AML-193 (cell line): ENCODE results near the gene LPAR3.
"Not testable (repeated sequence)": the region's sequence is repeated elsewhere in the genome, so short reads cannot be mapped to it uniquely, and the experiment has no call there.

ENCODE experiments used
- DNase-seq, 2 experiments: peaks; one replicate each; lab custom pipeline; 2025; lab: John Stamatoyannopoulos, UW

The LPAR3 gene

GRCh38 chr1:84892705-84893618 is at the start of gene LPAR3:
Gene LPAR3 (minus strand): TSS chr1:84893206. CDS start chr1:84866120, 27,086 bp downstream.
- DNase-seq, result no peak

- DNase-seq, result no peak
Observed at GRCh38 chr1:84941843-84942242, 48.8 kb upstream of the LPAR3 start.

DNA sequence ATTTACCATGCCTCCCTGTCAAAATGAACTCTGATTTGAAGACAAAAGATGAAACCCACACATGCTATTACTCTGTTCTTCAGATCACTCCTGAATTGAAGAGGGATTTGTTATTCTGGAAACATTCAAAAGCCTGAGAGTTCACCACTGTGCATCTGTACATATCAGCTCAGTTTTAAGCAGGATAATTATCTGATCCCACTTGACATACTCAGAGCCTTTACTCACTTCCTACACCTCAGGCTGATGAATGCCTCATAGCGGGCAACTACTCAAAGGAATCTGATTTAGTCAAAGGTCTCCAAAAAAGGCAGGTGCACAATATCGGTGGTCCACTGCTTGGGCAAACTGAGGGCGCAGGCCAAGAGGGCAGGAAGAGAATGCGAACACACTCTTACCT is 47.5 kb upstream of the LPAR3 start:
- DNase-seq, result no peak

DNA sequence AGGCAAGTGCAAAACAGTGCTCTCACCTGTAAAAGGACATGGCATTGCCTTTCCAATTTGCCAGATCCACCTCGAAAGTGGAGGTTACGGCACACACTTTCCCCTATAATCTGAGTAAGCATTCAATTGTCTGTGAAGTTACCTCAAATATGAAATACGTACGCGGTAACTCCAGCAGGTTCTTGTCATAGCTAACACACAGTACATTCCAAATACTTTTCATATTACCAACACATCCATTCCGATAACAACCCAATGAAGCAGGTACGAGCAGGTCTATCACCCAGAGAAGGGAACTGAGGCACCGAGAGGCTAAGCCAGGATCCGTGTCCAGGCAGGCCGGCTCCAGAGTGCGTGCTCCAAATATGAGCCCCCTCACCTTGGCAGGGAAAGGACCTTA is 46.8 kb upstream of the LPAR3 start:
- no peak for DNase-seq

DNA sequence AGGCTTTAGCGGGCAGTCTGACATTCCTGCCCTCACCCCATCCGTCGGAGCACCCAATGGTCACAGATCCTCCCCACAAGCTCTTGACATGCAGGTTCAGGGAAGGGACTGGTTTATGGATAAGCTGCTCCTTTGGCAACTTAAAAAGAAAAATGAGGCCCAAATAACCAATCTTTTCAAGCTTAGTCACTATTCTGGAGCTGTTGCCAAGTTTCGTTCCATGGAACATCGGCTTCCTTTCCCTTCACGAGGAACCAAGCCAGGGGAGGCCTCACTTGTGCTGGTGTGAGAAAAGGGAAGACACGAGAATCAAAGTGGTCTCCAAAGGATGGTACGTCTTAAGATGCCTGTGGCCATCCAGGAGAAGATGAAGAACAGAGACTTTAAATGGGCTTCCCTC is 46.1 kb upstream of the LPAR3 start:
- DNase-seq, result no peak

GRCh38 chr1:84936116-84936810 is 43.3 kb upstream of the LPAR3 start:
- peak; percentile 54 to 58 for DNase-seq

DNA sequence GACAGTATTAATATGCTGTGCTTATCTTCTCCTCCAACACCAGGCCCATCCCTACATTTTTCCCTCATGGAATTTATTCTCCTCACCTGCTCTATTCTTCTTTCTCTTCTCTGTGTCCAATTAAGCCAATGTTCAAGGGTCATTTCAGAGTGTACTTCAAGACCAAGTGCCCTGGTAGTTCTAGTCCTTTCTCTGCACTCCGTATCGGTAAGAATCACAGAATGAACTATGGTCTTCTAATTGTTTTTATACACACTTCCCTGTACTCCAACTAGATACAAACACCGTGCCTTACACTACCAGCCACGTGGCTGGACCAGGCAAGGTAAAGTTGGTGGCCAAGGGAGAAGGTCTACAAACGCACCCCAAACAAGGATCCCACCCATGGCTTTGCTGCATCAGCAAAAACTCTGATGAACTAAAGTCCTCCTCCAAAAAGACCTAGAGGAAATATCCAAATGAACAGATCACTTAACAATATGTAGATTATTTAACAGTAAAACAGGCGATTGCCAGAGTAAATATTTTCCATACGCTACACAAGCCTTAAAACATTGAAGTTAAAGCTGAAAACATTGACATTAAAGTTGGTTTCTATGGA is 40.1 kb upstream of the LPAR3 start:
- no peak for DNase-seq

- DNase-seq, result no peak
Observed at GRCh38 chr1:84930831-84931230, 37.8 kb upstream of the LPAR3 start.

DNA sequence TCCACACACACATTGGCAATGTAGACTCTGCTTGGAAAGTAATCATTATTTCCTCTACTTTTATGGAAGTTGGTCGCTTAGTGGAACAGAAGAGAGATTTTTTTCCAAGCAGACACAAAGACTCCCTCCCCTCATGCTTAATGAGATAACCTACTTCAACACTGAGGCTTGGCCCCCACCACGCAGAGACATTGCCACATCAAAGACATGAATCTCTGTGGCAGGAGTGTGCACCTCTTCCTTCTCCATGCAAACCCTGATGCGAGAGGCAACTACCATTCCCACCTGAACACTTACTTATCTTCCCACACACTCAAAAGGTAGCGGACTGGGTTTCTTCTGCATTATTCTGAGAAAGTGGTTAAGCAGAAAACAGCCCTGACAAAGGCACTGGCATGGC is 37.3 kb upstream of the LPAR3 start:
- DNase-seq, result no peak

DNA sequence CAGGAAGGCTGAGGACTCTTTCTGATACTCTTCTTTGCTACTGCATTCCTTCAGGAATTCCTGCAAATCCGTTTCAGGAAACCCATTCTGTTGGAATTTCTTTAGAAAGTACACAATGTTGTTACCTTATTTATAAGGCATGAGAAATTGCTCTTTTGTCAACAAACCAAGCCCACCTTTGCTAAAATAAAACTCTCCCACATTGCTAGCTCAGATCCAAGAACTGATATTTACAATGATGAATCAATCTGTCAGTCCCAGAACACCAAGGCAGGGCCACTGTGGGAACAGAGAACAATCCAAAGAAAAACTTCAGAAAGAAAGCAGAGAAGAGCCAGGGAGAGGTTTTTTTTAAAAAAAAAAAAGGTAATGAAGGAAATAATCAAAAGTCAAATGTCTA is 36.6 kb upstream of the LPAR3 start:
- no peak for DNase-seq

DNA sequence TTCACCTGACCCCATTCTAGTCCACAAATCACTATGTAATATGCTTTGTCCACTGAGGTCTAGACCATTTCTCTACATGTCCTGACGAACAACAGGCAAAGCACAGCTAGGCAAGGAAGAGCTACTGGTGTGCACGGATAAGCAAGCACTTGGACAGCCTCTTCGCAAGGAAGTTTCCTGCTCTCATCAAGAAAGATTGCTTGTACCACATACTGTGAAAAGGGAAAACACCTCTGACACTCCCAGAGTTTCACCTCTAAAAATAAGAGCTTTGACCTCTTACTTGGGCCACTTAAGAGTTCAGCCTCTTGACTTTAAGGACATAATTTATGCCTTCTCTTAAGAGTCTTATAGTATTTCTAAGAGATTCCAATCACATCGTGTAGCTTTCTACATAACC is 36.0 kb upstream of the LPAR3 start:
- DNase-seq, result no peak

GRCh38 chr1:84923317-84923716 is 30.3 kb upstream of the LPAR3 start:
- no peak for DNase-seq

DNA sequence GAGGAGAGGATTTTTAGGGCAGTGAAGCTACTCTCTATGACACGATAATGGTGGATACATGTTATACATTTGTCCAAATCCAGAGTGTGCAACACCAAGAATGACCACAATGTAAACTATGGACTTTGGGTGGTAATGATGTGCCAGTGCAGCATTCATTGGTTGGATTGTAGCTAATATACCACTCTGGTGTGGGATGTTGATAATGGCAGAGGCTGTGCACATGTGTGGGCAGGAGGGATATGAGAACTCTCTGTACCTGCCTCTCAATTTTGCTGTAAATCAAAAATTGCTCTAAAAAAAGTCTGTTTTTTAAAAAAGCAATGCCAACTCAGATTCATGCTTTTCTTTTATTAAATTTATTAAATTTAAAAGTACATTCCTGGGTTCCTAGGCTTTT is 27.2 kb upstream of the LPAR3 start:
- no peak for DNase-seq

DNA sequence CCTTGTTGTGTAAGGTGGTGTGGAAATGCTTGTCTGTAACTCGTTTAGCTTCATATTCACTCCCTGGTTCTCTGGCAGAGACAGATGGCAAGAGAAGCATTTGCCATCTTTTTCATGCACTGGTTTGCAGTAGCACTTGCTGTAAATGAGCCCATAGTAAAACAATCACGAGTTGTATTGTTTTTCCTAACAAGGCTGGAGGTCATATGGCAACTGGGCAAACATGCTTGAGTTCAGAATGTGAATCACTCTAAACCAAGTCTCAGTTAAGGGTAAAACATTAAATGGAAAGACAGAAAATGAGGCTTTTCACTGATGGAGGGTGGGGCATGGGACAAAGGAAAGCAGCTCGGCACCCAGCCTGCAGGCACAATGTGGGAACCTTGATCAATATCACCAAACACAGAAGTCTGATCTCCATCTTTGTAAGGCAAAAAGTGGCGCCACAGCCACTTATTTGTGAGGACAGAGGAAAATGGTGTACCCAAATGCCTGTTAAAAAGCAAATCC is 26.5 kb upstream of the LPAR3 start:
- DNase-seq, result no peak

DNA sequence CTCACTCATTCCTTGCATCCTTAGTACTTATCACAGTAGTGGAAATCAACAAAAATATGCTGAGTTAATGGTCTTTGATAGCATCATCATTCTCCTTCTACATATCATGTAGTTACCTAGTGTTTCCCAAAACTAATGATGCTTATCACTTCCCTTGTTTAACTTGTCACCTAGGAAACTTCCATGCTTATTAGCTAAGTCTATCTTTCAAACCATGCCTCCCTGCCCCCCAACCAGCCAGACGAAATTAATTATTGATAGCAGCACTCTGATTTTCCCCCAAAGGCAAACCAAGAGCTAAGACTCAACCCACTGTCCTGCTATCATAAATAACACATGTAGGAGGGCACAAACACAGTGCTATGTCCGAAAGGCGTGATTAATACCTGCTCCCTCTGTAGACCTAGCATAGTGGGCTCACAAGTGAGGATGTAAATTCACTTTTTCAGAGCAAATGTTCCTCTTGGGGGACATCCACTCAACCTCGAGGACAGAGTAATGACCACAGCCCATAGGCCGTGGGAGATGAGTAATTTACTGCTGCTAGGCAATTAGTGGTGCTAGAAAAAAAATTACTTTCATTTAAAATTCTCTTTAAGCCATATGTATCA is 25.8 kb upstream of the LPAR3 start:
- no peak for DNase-seq

DNA sequence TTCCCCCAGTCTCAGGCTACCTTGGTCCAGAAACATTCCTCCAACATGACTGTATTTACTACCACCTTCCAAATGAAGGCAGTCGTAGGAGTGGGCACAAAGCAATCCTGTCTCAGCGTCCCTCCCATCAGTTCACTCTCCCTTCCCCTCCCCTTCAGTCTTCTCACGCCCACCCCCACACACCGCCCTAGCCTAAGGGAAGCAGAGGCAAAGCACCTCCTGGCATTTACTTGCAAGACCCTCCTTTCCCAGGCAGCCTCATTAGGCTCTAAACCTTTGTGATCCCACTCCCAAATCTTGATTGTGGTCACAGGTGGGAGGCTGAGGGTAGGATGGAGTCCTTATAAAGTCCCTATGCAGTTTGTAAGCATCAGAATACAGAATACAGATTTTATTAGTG is 23.9 kb upstream of the LPAR3 start:
- no peak for DNase-seq

- DNase-seq, result no peak
Observed at GRCh38 chr1:84913555-84913892, 20.5 kb upstream of the LPAR3 start.

GRCh38 chr1:84912726-84913554 is 19.9 kb upstream of the LPAR3 start:
- peak; percentile 0 to 5 for DNase-seq

GRCh38 chr1:84908746-84909464 is 15.9 kb upstream of the LPAR3 start:
- DNase-seq, result not testable (repeated sequence)

DNA sequence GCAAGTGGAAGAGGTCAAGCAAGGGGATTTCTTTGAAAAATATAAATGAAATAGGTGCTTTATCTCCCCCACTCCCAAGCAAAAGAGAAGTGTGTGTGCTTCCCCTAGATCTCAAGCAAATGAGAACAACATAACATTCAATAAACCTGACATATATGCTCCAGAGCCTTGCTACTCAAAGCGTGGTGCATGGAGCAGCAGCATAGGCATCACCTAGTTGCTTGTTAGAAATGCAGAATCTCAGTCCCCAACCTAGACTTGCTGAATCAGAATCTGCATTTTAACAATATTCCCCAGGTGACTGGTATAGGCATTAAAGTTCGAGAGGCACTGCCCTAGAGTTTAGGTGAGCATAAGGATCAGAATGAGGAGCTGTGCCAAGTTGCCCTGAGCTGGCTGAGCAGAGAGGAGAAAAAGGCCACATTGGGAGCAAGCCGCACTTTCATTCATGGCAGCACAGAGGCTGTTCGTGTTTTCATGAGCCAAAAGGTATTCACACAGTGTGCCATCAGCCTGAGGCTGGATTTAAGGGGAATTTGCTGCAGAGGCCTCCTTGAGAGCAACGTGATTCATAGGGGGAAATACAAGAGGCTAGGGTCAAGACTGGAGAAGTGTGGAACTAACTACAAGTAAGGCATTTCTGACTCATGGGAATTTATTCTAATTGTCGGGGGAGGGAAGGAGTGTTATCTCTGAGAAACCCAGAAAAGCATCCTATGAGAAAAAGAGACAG is 14.3 kb upstream of the LPAR3 start:
- no peak for DNase-seq
